NCI-H2107 treated with DMSO at 0.1 percent for 48 hours (cell line): ENCODE measurements around the gene IL22.

Experiments
- DNase-seq: peaks from one replicate; lab custom pipeline; 2025; ENCODE audit not compliant: unreplicated experiment; lab: John Stamatoyannopoulos, UW

The IL22 gene

DNA sequence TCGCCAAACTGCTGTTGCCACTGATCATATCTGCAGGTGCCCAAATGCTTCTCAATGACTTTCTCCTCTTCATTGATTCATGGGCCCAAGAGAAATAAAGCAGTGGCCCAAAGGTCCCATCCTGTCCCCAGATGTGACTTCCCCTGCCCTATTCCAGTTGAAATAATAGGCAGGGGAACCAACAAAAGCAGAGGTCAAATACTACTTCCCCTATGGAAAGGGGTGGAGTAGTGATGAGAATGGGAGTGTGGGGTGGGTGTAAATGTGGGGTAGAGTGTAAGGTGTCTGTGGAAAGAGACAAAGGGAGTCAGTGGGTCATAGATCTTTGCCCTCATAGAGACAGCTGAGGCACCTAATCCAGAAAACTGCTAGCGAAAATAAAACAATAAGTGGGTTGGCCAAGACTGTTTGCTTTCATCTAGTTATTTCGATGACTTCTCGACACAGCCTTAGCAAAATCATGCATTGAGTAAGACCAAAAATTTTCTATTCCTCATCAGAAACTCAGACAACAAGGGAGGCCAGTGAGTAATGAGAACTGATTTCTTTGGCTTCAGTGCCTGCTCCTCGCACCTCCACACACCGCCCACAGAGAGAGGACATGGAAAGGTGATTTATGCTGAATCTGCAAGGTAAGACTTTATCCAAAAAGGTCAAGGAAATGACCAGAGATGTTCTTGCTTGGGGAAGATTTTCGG lies 10.9 kb upstream of the IL22 start:
- DNase-seq: no peak

DNA sequence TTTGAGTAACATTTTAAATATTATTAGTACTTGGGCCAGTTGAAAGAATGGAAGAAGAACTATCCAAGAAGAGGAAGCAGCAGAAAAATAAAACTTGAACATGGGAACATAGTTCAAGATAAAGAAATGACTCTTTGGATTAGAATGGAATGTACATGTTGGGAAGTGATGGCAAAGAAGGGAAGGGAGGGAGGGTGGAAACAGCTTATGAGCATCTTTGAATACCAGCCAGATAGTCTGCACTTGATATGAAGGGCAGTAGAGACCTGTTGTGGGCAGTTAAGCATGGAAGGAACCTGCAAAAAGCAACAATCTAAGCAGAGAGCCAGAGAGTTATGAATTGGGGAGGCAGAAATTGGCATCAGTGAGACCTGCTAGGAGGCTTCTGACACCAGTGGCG lies 10.0 kb upstream of the IL22 start:
- DNase-seq: no peak

DNA sequence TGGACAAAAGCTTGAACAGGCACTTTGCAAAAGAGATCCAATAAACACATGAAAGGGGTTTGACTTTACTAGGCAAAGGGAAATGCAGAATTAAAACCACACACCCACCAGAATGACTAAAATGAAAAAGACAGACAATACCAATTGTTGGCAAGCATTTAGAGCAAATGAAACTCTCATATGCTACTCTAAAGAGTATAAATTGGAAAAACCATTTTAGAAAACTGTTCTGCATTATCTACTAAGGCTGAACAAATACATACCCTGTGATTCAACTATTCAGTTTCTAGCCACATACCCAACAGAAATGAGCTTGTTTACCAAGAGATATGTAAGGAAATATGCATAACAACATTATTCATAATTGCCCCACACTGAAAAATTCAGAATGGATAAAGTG lies 8.5 kb upstream of the IL22 start:
- no peak for DNase-seq

DNA sequence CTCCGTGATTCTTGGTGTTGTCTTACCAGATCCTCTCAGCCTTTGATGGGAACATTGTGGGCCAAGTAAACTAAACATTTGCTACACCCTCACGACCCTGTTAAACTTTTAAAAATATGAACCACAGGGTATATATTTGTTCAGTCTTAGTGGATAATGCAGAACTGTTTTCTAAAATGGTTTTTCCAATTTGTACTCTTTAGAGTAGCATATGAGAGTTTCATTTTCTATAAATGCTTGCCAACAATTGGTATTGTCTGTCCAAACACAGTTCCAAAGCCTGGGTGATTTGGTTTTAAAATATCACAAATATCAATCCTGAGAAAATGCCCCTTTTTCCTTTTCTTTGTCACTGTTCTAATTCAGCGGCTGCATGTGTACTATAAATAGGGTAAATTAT lies 6.7 kb upstream of the IL22 start:
- no peak for DNase-seq

DNA sequence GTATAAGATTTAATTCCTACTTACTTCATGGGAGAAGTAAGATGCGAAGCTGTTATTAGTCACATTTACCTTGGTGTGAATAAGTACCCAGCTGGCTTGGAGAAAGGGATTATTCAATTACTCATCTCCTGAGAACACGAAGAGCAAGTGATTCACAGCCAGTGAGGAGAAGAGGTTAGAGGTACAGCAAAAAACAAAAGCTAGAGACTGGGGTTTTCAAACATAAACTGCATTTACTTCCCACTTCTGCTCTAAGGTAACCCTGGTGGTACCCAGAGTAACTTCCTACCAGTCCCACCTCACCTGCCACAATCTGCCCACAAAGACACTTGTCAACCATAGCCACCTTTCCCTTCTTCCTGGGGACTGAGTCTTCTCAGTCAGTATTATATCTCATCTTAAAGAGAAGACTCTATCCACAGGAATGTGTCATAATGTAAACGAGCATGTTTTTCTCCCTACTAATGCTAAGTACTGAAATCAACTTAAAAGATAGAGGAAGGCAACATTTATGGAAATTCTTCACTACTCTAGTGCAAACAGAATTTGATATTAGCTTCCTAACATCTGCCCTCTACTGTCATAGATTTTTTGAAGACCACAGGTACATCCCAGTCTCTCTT lies 6.0 kb upstream of the IL22 start:
- no peak for DNase-seq

DNA sequence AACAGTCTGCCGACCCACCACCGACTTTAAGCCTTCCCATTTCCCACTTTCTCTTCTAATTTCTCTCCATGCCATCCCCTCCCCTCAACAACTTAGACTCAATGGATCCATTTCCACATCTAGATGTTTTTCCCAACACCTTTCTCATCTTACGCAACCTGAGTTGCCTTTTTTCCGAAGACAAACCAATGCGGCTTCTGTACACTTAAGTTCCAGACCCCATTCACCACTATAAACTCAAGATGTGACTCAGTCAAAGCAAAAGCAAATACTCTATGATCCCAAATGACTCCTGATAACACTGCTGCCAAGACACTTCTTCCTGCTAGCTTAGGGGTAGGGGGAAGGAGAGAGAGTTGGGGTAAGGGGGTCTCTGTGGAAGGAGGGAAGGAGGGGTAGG lies 1.3 kb downstream of the IL22 start:
- no peak for DNase-seq

DNA sequence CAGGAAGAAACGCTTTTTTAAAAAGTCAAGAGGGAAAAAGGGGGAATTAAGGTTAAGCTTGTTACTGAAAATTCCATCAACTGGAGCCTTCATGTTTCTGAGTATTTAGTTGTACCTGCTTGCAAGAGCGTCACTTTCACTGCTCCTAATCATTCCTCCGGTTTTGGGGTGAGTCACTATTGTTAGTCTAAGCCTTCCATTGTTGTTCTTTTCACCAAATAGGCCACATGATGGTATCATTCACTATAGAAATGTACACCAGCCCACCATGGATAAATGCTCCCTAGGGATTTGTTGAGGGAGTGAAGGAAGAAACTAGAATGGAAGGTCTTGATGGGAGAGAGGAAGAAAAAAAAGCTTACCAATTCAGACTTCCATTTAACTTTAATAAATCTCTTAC lies 3.0 kb downstream of the IL22 start:
- no peak for DNase-seq

DNA sequence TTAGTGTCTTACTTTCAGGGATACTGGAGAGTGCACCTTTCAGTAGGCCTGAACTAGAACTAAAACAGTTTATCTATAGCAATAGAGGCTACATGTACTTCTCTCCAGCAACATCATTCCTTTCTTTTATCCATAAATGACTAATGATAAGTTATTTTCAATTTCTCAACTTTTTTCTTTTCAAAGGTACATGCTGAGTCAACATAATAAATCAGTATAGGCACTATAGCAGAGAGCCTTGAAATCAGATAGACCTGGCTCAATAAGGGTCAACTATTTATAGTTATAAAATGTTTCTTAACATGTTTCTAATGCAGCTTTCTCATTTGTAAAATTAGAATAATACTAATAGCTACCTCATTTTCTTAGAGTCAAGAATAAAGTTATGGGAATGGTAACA lies 5.6 kb downstream of the IL22 start:
- no peak for DNase-seq

DNA sequence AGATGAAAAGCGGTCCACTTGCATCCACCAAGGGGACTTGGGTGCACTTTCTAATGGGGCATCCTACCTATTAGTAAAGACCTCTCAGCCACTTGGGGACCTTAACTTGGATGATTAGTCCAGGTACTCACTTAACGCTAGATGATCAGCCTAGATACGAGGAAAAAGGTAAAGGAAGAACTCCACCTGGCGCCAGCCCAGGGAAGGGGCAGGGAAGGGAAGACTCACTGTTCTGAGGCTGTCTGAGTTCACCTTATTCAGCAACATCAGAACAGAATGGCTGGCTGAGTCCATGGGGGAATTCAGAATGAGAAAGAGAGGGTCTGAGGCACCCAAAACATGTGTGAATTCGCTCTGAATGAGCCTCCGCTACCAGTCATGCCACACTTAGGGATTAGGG lies 7.1 kb downstream of the IL22 start:
- no peak for DNase-seq

DNA sequence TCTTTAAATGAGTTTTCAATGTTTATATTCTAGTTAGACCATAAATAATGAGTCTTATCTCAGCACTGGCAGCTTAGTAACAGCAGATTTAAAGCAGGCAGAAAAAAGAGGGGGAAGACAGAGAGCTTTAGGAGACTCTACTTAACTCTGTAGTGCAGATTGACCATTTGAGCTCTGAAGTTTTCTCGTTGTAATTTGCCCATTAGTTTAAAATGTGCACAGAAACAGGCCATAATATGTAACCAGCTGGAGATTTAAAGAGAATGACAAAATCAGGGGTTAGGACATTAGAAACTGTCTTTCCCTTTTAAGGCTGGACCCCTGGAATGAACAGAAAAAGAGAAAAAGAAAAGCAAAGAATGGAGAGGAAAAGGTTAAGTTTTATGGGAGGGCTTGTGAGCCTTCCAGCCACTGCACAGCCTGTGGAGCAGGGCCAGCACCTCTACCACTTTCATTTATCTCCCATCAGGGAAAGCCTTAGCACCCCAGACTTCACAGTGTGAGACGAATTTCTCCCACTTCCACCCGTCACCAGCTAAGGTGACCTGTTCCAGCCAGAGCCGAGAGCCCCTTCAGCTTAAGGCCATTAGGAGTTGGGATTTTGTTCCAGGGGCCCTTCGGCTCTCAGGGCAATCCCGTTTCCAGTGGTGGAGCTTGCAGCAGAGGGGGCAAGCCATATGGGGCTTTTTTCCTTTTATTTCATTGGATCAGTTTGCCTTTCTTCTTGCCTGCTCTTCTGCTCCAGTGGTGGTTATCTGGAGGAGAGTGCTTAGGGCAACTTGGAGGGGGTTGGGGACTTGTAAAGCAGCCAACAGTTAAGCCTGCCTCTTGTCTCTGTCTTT lies 8.0 kb downstream of the IL22 start:
- DNase-seq: no peak

DNA sequence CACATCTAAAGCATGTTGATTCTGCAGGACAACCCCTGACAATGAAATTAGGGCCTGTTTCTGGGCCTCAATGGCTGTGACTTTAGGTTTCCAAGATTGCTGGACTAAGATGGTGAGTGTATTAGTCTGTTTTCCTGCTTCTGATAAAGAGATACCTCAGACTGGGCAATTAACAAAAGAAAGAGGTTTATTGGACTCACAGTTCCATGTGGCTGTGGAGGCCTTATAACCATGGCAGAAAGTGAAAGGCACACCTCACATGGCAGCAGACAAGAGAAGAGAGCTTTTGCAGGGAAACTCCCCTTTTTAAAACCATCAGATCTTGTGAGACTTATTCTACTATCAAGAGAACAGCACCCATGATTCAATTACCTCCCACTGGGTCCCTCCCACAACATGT lies 10.6 kb downstream of the IL22 start:
- no peak for DNase-seq

DNA sequence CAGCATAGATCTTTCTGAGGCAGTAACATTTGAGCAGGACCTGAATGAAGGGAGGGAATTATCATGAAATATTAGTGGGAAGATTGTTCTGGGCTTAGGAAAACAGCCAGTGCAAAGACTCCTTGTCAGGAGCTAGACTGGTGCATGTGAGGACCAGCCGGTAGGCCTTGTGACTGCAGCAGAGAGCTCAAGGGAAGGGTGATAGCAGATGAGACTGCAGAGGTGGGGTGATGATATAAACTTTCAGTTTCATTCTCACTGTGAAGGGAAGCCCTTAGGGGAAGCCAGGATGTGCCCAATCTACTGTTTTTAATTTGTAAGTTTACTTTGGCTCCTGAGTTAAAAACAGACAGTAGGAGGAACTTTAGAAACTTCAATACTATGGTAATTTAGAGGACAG lies 12.4 kb downstream of the IL22 start:
- DNase-seq: no peak

DNA sequence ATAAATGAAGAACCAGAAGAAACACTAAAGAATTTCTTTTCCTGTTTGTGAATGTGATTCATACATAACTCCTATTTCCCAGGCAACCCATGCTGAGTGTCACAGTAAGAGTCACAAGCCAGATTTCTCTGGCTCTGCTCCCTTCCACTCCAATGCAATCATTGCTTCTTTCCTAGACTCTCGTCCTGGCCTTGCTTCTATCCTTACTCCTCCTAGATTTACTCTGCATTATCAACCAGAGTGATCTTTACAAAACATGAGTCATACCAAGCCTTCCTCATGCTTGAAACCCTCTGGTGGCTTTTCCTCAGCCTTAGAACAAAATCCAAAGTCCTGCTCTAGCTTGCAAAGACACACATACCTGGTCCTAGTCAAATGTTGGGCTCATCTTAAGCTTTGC lies 13.3 kb downstream of the IL22 start:
- DNase-seq: no peak

DNA sequence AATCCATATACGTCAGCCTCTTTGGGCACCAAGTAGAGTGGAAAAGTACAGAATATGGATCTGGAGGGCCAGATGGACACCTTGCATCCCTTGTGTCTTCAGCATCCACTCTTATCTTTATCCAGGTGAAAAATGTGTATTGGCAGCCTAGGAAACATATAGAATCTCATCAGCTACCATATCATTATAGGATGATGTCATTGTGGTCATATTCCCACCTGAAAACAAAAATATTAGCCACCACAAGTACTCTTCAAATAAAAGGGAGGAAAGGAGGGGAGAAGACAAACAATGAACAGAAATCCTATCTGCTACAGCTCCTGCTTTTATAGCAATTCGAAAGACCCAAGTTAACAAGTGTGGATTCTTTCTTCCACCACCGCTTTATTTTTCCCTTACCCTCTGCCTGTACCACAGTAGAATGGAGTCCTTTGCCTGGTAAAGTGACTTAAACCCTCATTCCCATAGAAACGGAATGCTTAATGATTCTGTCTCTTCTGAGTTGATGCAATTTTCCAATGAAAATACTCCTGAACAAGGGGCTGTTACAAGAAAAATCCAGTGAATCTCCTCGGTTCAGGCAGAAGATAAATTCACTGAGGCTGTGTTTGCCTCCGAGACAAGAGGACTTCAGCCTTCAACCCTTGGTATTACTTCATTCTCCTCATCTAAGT lies 14.0 kb downstream of the IL22 start:
- DNase-seq: peak; percentile 91

DNA sequence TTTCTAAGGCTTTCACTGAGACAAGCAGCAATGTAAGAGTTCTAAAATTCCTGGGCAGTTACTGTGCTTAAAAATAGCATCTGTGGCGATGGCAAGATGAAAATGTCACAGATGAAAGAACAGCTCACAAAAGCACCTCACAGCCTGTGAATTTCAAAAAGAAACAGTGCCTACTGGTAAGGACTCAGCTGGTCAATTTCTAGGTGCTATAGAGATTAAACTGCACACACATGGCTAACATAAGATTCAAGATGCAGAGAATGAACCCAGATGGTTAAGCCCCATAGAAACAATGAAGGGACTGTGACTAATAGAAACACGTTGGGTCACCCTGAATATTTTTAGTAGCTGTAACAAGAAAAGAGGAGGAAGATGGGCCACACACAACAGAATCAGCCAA lies 15.8 kb downstream of the IL22 start:
- DNase-seq: no peak

DNA sequence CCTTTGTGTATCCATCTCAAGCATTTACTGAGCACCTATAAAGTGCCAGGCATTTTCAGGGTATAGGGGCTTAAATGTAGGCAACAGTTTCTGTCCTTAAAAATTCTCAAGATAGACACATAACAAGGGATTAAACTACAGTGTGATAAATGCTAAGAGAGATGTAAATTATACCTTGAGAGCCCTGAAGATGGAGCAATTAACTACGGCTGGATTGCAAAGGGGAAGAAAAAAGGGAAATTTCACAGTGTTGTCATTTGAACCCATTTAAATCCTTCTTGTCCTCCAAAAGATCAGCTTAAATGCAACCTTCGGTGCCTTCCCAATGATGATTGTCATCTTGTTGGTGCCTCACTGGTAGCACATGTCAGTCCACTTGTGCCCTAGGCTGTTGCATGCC lies 16.3 kb downstream of the IL22 start:
- peak; percentile 79 for DNase-seq

DNA sequence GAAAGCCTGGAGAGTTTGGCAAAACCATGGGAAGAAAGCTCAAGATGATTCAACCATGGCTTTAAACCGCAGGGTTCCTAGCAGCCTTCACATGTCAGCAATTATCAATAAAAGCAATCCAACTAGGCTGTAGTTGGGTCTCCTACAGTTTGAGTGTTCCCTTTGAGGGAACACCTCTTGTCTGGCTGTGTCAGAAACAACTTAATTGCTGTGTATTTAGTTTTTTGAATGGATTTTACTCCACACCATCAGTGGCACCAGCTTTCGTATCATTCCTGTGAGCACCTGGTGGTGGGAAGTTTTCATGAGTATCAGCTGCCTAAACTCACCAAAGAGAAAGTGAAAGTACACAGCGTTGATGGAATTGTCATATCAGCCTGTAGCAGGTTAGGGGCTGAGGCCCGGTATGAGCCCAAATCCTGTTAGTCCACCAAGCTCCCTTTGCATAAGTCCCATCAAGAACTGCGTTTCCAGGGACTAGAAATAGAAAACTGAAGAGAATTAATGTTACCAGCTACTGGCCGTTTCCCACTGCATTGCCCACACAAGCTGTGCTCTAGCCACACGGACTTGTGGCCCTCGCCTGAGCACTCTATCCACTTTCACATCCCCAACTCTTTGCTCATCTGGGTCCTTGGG lies 16.9 kb downstream of the IL22 start:
- peak; percentile 85 for DNase-seq

DNA sequence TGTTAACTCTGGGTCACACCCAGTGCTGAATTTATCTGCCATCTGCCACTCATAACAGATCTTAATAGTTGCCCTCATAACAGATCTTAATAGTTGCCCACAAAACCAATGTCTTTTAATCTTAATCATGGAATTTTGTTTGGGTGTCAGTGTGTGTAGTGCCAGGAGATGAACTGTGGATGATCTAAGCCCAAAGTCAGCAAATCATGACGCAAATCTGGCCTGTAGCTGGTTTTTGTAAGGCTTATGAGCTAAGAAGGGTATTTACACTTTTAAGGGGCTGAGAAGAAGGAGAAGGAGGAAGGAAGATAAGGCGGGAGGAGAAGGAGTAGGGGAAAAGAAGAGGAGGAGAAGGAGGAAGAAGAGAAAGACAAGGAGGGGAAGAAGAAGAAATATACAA lies 17.8 kb downstream of the IL22 start:
- no peak for DNase-seq

DNA sequence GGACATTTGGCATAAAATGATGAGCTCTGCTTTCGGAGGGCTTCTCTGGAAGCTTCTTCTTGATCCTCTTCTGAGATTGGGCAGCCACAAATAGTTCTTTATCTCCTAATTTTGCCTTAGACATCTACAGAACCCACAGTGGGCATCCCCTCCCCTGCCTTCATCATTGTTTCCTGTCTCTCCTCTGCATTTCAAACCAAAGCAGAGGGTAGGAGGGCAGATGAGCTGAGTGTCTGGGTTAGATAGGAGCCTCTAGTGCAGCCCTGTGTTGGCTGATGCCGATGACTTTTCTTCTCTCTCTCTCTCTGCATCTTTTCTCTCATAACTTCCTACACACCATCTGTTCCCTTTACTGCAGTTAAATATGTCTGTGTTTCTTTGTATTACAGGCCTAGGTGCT lies 19.3 kb downstream of the IL22 start:
- DNase-seq: no peak

DNA sequence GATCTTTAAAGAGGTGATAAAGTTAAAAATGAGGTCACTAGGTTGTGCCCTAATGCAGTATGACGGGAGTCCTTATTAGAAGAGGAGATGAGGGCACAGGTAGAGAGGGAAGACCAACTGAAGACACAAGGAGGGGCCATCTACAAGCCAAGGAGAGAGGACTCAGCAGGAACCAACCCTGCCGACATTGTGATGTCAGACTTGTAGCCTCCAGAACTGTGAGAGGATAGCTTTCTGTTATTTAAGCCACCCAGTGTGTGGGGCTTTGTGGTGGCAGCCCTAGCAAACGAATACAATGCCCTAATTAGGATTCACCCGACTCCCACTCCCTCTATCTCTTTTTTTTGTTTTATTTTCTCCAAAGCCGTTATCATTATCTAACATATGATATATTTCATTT lies 19.9 kb downstream of the IL22 start:
- DNase-seq: no peak

DNA sequence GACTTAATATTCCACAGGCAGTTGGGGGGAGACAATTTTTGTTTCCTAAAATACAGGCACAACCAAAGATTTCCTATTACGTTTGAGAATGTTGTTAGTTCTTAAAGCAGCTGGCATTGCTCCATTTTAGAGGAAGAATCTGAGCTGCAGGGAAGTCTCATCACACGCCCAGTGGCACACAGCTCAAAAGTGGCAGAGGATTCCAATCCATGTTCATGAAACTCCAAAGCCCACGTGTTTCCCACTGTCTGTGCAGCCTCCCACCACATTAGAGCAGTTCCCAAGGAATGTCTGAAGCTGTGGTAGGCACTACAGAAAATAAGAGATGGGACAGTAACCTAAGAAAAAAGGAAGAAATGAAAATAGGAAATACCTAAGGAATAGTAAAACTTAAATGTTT lies 21.7 kb downstream of the IL22 start:
- no peak for DNase-seq
